GM12878 (cell line): ENCODE measurements around the gene APLP1. TPM values are rescaled to one million over a fixed set of nuclear protein-coding genes. Genes with fewer than 3 reads are reported as not detected.
"Not testable (repeated sequence)": the region's sequence is repeated elsewhere in the genome, so short reads cannot be mapped to it uniquely, and the experiment has no call there.

Experiments
- ATAC-seq: fragments of 200-7000 bp; cut with Tn5 transposase; 3 replicates; pipeline ENCODE4 v1.9.1; 2020; ENCODE audit warnings: mild to moderate bottlenecking, moderate library complexity
- BruUV-seq: library from RNA; stranded (reverse); fragments of 400-500 nt; replicated peaks from 2 replicates; lab custom pipeline; 2021; lab: Mats Ljungman, UMichigan
- CTCF ChIA-PET: fragments of 300-600 bp; sonication (Branson Sonifier 250); formaldehyde crosslinking; extraction: SDS; loops from one replicate; lab custom pipeline; 2021; ENCODE audit warnings: inconsistent platforms; lab: Yijun Ruan, JAX
- POLR2A ChIA-PET: fragments of 350-600 bp; formaldehyde crosslinking; extraction: SDS; loops from one replicate; lab custom pipeline; 2021; ENCODE audit warnings: inconsistent platforms; lab: Charles Lee
- RAD21 ChIA-PET: fragments of 300-600 bp; sonication (Branson Sonifier 250); formaldehyde crosslinking; loops from one replicate; lab custom pipeline; 2023; ENCODE audit warnings: antibody characterized with exemption; ENCODE audit not compliant: unreplicated experiment; lab: Charles Lee
- SMC1A ChIA-PET: fragments of 300-600 bp; sonication (Branson Sonifier 250); formaldehyde crosslinking; loops from one replicate; lab custom pipeline; 2023; ENCODE audit not compliant: unreplicated experiment, uncharacterized antibody; lab: Charles Lee
- DNase-seq: peaks from one replicate; pipeline ENCODE4 v3.0.0-alpha.2; 2011; ENCODE audit warnings: low read depth, low spot score
- FAIRE-seq: peaks from 3 replicates; lab custom pipeline; 2011; peaks lifted over from hg19 to GRCh38; lab: Jason Lieb, UNC
- H2AFZ ChIP-seq: 2 replicates; pipeline ENCODE4 v1.6.0; 2011; ENCODE audit warnings: low read depth, low read length, control low read depth; ENCODE audit not compliant: control insufficient read depth
- H3K27ac ChIP-seq: 2 replicates; pipeline ENCODE4 v1.5.1; 2011; ENCODE audit warnings: control low read depth; ENCODE audit not compliant: control insufficient read depth, insufficient read depth
- H3K27me3 ChIP-seq, 2 experiments: replicated peaks in 1 of 2; 2 replicates each; pipeline versions ENCODE4 v1.6.0 to v1.6.1; 2011; ENCODE audit warnings: low read length in 1 of 2; ENCODE audit not compliant: control insufficient read depth in 2 of 2, insufficient read depth in 2 of 2
- H3K36me3 ChIP-seq, 2 experiments: 2 replicates each; pipeline ENCODE4 v1.5.1; 2011; ENCODE audit warnings: low read length in 1 of 2; ENCODE audit not compliant: control insufficient read depth in 2 of 2, insufficient read depth in 2 of 2
- H3K4me1 ChIP-seq: 2 replicates; pipeline ENCODE4 v1.6.1; 2011; ENCODE audit warnings: mild to moderate bottlenecking, low read length, moderate library complexity, mixed read lengths; ENCODE audit not compliant: control insufficient read depth, insufficient read depth
- H3K4me2 ChIP-seq: 2 replicates; pipeline ENCODE4 v1.6.0; 2011; ENCODE audit warnings: control low read depth; ENCODE audit not compliant: control insufficient read depth, insufficient read depth
- H3K4me3 ChIP-seq: fragments of 200-600 bp; sonication (generic); 2 replicates; pipeline ENCODE4 v1.5.1; 2016
- H3K79me2 ChIP-seq: 2 replicates; pipeline ENCODE4 v1.6.0; 2011; ENCODE audit warnings: low read length; ENCODE audit not compliant: control insufficient read depth, insufficient read depth
- H3K9ac ChIP-seq: 2 replicates; pipeline ENCODE4 v1.8.0; 2011; ENCODE audit warnings: low read length, control low read depth, mixed read lengths; ENCODE audit not compliant: control insufficient read depth, insufficient read depth
- H3K9me3 ChIP-seq: replicated peaks from 3 replicates; pipeline ENCODE4 v1.5.1; 2011; ENCODE audit warnings: mild to moderate bottlenecking, low read length; ENCODE audit not compliant: control insufficient read depth, insufficient read depth
- H4K20me1 ChIP-seq: 2 replicates; pipeline ENCODE4 v1.6.0; 2011; ENCODE audit not compliant: control insufficient read depth, insufficient read depth
- NR2C2 ChIP-seq: IDR thresholded peaks from 2 replicates; pipeline ENCODE4 v1.6.1; 2011; ENCODE audit warnings: borderline replicate concordance, low read depth; ENCODE audit not compliant: control insufficient read depth, insufficient read length
- RAD51 ChIP-seq: fragments of 450-650 bp; IDR thresholded peaks from 2 replicates; pipeline ENCODE4 v1.6.1; 2016; ENCODE audit warnings: moderate library complexity, mild to moderate bottlenecking, inconsistent platforms
- WGBS: methylation state at CpG from one replicate; pipeline ENCODE4 v1.1.6; 2016; ENCODE audit warnings: low lambda C conversion rate; ENCODE audit not compliant: insufficient replicate concordance, insufficient coverage; ENCODE audit errors: missing lambda C conversion rate; 5-methylcytosine and 5-hydroxymethylcytosine counted together
- in situ Hi-C: fragments of 300-500 bp; cut with MboI; formaldehyde crosslinking; loops from 9 replicates; pipeline ENCODE4 v1.14.3; 2018; ENCODE audit warnings: mixed read lengths
- intact Hi-C: fragments of 100-400 bp; cut with micrococcal nuclease; formaldehyde crosslinking; loops from one replicate; pipeline ENCODE4 v1.14.2; 2022; ENCODE audit not compliant: unreplicated experiment
- polyA plus RNA-seq, 11 experiments: library from polyadenylated mRNA; depleted of rRNA in 4 of 11; unstranded in 6 of 11; stranded (reverse) in 5 of 11; fragments of >200 nt; fragmentation: Nextera tagmentation in 4 of 11; fragmentation: Illumina TruSeq in 1 of 11; extraction: Ambion mirVana in 4 of 11; extraction: Trizol in 1 of 11; gene quantifications; 1 replicate in 1 of 11; 2 replicates in 10 of 11; pipeline versions ENCODE4 v1.2.1 to v1.2.3, GENCODE V29; 2011 to 2016; ENCODE audit warnings: inconsistent platforms in 2 of 11, missing spikeins in 2 of 11, low read depth in 1 of 11
- total RNA-seq, 4 experiments: library from RNA; depleted of rRNA in 3 of 4; stranded (reverse); fragments of >200 nt in 3 of 4; fragmentation: Illumina TruSeq in 1 of 4; extraction: Trizol in 1 of 4; gene quantifications; 2 replicates each; pipeline versions ENCODE4 v1.2.1 to v1.2.3, GENCODE V29; 2013 to 2021
- TF ChIP-seq, protein P1 (sequence below): fragments of 450-650 bp; IDR thresholded peaks from 2 replicates; pipeline ENCODE4 v1.6.1; 2016; ENCODE audit warnings: mild to moderate bottlenecking, moderate library complexity, borderline replicate concordance

APLP1 gene
- total and polyA plus RNA-seq, 10 of the 15 experiments (the other 5 are each of a cell fraction or from before 2014, with no cell fraction given) = 0.07 to 2.2 (median 0.91) TPM; not detected in 1

DNA sequence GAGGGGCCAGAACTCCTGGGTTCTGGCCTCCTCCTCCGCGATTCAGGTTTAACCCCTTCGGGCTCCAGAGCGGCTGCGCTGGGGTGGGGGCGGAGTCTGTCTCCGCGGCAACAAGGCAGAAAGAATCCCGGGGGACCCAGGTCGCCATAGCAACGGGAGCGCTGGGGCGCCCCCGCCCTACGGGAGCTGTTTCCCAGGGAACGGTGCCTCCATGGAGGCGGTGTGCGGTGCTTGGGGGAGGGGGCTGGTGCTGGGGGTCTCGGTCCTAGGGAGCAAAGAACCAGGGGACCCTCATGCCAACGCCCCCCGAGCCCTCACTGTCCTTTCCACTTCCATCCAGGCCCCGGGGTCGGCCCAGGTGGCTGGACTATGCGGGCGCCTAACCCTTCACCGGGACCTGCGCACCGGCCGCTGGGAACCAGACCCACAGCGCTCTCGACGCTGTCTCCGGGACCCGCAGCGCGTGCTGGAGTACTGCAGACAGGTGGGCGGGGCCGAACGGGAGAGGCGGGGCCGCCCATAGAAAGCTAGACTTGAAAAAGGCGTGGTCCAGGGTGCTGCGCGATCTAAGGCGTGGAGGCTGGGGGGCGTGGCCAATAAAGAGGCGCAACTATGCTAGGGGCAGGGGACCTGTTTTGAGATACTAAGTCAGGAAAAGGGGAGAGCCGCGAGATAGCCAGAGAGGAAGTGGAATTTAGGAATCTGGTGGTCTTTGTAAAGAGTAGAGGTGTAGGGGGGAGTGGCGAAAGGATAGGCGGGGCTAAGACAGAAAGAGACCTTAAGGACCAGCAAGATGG, 1.2 kb downstream of the APLP1 start (continued):
- TF ChIP-seq, protein P1, sequence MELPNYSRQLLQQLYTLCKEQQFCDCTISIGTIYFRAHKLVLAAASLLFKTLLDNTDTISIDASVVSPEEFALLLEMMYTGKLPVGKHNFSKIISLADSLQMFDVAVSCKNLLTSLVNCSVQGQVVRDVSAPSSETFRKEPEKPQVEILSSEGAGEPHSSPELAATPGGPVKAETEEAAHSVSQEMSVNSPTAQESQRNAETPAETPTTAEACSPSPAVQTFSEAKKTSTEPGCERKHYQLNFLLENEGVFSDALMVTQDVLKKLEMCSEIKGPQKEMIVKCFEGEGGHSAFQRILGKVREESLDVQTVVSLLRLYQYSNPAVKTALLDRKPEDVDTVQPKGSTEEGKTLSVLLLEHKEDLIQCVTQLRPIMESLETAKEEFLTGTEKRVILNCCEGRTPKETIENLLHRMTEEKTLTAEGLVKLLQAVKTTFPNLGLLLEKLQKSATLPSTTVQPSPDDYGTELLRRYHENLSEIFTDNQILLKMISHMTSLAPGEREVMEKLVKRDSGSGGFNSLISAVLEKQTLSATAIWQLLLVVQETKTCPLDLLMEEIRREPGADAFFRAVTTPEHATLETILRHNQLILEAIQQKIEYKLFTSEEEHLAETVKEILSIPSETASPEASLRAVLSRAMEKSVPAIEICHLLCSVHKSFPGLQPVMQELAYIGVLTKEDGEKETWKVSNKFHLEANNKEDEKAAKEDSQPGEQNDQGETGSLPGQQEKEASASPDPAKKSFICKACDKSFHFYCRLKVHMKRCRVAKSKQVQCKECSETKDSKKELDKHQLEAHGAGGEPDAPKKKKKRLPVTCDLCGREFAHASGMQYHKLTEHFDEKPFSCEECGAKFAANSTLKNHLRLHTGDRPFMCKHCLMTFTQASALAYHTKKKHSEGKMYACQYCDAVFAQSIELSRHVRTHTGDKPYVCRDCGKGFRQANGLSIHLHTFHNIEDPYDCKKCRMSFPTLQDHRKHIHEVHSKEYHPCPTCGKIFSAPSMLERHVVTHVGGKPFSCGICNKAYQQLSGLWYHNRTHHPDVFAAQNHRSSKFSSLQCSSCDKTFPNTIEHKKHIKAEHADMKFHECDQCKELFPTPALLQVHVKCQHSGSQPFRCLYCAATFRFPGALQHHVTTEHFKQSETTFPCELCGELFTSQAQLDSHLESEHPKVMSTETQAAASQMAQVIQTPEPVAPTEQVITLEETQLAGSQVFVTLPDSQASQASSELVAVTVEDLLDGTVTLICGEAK = 0 out of 2 replicates have a peak, but pooled peaks have one; percentile 30
- TF ChIP-seq RAD51 (no peak), NR2C2 (no peak)

- H3K27me3 ChIP-seq, intact Hi-C loops: not testable (repeated sequence)
- 64% methylated on average over 26 of the region's 26 CpGs for WGBS
Observed at GRCh38 chr19:35870124-35870736, 1.9 kb downstream of the APLP1 start.

More at GRCh38 chr19:35870124-35870736, 1.9 kb downstream of the APLP1 start:
- H4K20me1 ChIP-seq, SMC1A ChIA-PET, H3K9me3 ChIP-seq, H3K27ac ChIP-seq, ATAC-seq, H3K36me3 ChIP-seq, H3K9ac ChIP-seq, in situ Hi-C loops, DNase-seq, FAIRE-seq, H2AFZ ChIP-seq, RAD21 ChIA-PET, POLR2A ChIA-PET, H3K79me2 ChIP-seq, BruUV-seq: not testable (repeated sequence)
- peak overlapping the region; percentile 45 for H3K4me2 ChIP-seq
- H3K4me1 ChIP-seq = peaks cover 13% of the 10 kb centered on the region
- H3K4me3 ChIP-seq = peak overlapping the region; percentile 51; the same call in 1 of the 2 replicates
- CTCF ChIA-PET = interaction anchor here (0.9 kb wide), 1 partner anchor 10 kb away, joined by 4 read pairs; no protein-coding TSS in a partner anchor
